Hepatocyte (in vitro differentiated cells): Measurements from ENCODE around the gene CLEC16A.

ENCODE experiments used
- CTCF ChIP-seq: fragments of 200-600 bp; sonication (generic); IDR thresholded peaks from 2 replicates; pipeline ENCODE4 v1.5.1; 2016; ENCODE audit warnings: antibody characterized with exemption, mild to moderate bottlenecking; ENCODE audit not compliant: poor library complexity
- EZH2 ChIP-seq: fragments of 200-600 bp; sonication (generic); IDR thresholded peaks from 2 replicates; pipeline ENCODE4 v1.6.1; 2016; ENCODE audit warnings: antibody characterized with exemption, mild to moderate bottlenecking, borderline replicate concordance
- EZH2phosphoT487 ChIP-seq: fragments of 200-600 bp; sonication (generic); IDR thresholded peaks from one replicate; pipeline ENCODE4 v1.6.1; 2018; ENCODE audit warnings: antibody characterized with exemption, mild to moderate bottlenecking, low read depth, moderate library complexity; ENCODE audit not compliant: unreplicated experiment, severe bottlenecking

GRCh38 chr16:10927497-10928112 lies 16.8 kb upstream of the CLEC16A start:
- no peak for TF ChIP-seq EZH2phosphoT487
- TF ChIP-seq CTCF: no peak
- TF ChIP-seq EZH2: no peak
